Fibroblast of lung (primary cell): Measurements from ENCODE around the gene PIK3R6.

Experiments
- EZH2 ChIP-seq: IDR thresholded peaks from 2 replicates; pipeline ENCODE4 v1.5.1; 2012; ENCODE audit warnings: low read length, control low read depth, mild to moderate bottlenecking; ENCODE audit errors: missing control alignments
- TF ChIP-seq, protein P1 (sequence below), 2 donors: IDR thresholded peaks in 1 of 2; conservative IDR thresholded peaks in 1 of 2; 1 replicate in 1 of 2; 2 replicates in 1 of 2; pipeline ENCODE4 v1.5.1; 2011 to 2012; ENCODE audit warnings: low read length in 2 of 2, control low read depth in 1 of 2, inconsistent platforms in 1 of 2, low read depth in 1 of 2, mild to moderate bottlenecking in 1 of 2

- TF ChIP-seq, protein P1, sequence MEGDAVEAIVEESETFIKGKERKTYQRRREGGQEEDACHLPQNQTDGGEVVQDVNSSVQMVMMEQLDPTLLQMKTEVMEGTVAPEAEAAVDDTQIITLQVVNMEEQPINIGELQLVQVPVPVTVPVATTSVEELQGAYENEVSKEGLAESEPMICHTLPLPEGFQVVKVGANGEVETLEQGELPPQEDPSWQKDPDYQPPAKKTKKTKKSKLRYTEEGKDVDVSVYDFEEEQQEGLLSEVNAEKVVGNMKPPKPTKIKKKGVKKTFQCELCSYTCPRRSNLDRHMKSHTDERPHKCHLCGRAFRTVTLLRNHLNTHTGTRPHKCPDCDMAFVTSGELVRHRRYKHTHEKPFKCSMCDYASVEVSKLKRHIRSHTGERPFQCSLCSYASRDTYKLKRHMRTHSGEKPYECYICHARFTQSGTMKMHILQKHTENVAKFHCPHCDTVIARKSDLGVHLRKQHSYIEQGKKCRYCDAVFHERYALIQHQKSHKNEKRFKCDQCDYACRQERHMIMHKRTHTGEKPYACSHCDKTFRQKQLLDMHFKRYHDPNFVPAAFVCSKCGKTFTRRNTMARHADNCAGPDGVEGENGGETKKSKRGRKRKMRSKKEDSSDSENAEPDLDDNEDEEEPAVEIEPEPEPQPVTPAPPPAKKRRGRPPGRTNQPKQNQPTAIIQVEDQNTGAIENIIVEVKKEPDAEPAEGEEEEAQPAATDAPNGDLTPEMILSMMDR (conservative IDR thresholded peaks at IDR 0.05 in 1 of 2, IDR thresholded peaks at IDR 0.05 in 1 of 2; ENCODE audit: low read depth in 1 of 2, low read length in 2 of 2) = no peak
- no peak for TF ChIP-seq EZH2
These were observed 46.4 kb upstream of the PIK3R6 start for GRCh38 chr17:8913879-8914278.
